Myocyte (in vitro differentiated cells): ENCODE measurements around the gene DPH7. TPM values are rescaled to one million over a fixed set of nuclear protein-coding genes. Genes with fewer than 3 reads are reported as not detected.
A peak's percentile ranks its signal among the peaks of the same experiment; 100 is the strongest.
"Not testable (repeated sequence)": the region's sequence is repeated elsewhere in the genome, so short reads cannot be mapped to it uniquely, and the experiment has no call there.

ENCODE experiments used
- DNase-seq: peaks from one replicate; pipeline ENCODE4 v3.0.0-alpha.2; 2012; ENCODE audit warnings: low read depth
- total RNA-seq: library from RNA; depleted of rRNA; stranded (reverse); fragments of >200 nt; gene quantifications from 2 replicates; pipeline ENCODE4 v1.2.3, GENCODE V29; 2014

The DPH7 gene
- total RNA-seq, 1 donor from 2014 or later: 30.6 TPM

GRCh38 chr9:137606734-137607138 is 28.0 kb upstream of the DPH7 start:
- no peak for DNase-seq

- DNase-seq: peak; percentile 43
Observed at GRCh38 chr9:137606005-137606621, 27.4 kb upstream of the DPH7 start.

- peak; percentile 91 for DNase-seq
Observed at GRCh38 chr9:137605121-137606004, 26.6 kb upstream of the DPH7 start, which contains the start of gene ARRDC1. Gene ARRDC1 (plus strand): TSS chr9:137605686. CDS start chr9:137605718, 32 bp downstream.

- no peak for DNase-seq
Observed at GRCh38 chr9:137604345-137605086, 25.8 kb upstream of the DPH7 start.

GRCh38 chr9:137603879-137604278 is 25.2 kb upstream of the DPH7 start:
- no peak for DNase-seq

- DNase-seq: no peak
Observed at GRCh38 chr9:137602661-137603060, 23.9 kb upstream of the DPH7 start.

GRCh38 chr9:137598943-137599342 is 20.2 kb upstream of the DPH7 start:
- DNase-seq: no peak

GRCh38 chr9:137596577-137596976 is 17.9 kb upstream of the DPH7 start:
- DNase-seq: not testable (repeated sequence)

- no peak for DNase-seq
Observed at GRCh38 chr9:137593176-137593575, 14.5 kb upstream of the DPH7 start.

GRCh38 chr9:137592767-137593166 is 14.0 kb upstream of the DPH7 start:
- DNase-seq: no peak

GRCh38 chr9:137590469-137591383 is 12.0 kb upstream of the DPH7 start, which contains the start of gene ZMYND19:
Gene ZMYND19 (minus strand): TSS chr9:137590512. CDS start chr9:137590263, 249 bp downstream.
- peak; percentile 87 for DNase-seq

GRCh38 chr9:137590123-137590468 is 11.4 kb upstream of the DPH7 start:
- no peak for DNase-seq

GRCh38 chr9:137589441-137590122 is 10.9 kb upstream of the DPH7 start:
- peak; percentile 19 for DNase-seq

- DNase-seq: no peak
Observed at GRCh38 chr9:137588891-137589290, 10.2 kb upstream of the DPH7 start.

GRCh38 chr9:137588311-137588710 is 9.6 kb upstream of the DPH7 start:
- DNase-seq: no peak

- DNase-seq: no peak
Observed at GRCh38 chr9:137586854-137587253, 8.1 kb upstream of the DPH7 start.

GRCh38 chr9:137583957-137584356 is 5.2 kb upstream of the DPH7 start:
- DNase-seq: no peak

GRCh38 chr9:137583347-137583746 is 4.6 kb upstream of the DPH7 start:
- no peak for DNase-seq

GRCh38 chr9:137582286-137582860 is 3.6 kb upstream of the DPH7 start:
- DNase-seq: peak; percentile 55
